Measurements from ENCODE around the gene PTPN1.

The PTPN1 gene

GRCh38 chr20:50516180-50516934 lies 6.2 kb downstream of the PTPN1 start (continued):
- TF ChIP-seq ZSCAN18 (tag by site-specific recombination; IDR thresholded peaks at IDR 0.05) (no peak), SP3 (tag by site-specific recombination; IDR thresholded peaks at IDR 0.05) (no peak), ZNF302 (tag by site-specific recombination; IDR thresholded peaks at IDR 0.05; ENCODE audit: low read depth) (no peak), ZNF837 (tag by site-specific recombination; IDR thresholded peaks at IDR 0.05) (no peak), INSM2 (tag by site-specific recombination; IDR thresholded peaks at IDR 0.05) (no peak), ZNF561 (tag by site-specific recombination; IDR thresholded peaks at IDR 0.05; ENCODE audit: borderline replicate concordance) (peak; percentile 25; the same call in 1 of the 2 replicates), ZFHX2 (tag by site-specific recombination; conservative IDR thresholded peaks at IDR 0.05) (no peak), PRDM6 (tag by site-specific recombination; IDR thresholded peaks at IDR 0.05) (peak; percentile 92), FEZF1 (tag by site-specific recombination; IDR thresholded peaks at IDR 0.05) (peak; percentile 64), ZNF626 (tag by site-specific recombination; IDR thresholded peaks at IDR 0.05) (no peak), ZNF596 (tag by site-specific recombination; IDR thresholded peaks at IDR 0.05) (no peak), IKZF3 (tag by site-specific recombination; IDR thresholded peaks at IDR 0.05) (peak; percentile 45; the same call in 1 of the 2 replicates), ZNF2 (tag by site-specific recombination; IDR thresholded peaks at IDR 0.05) (no peak), ZNF843 (tag by site-specific recombination; IDR thresholded peaks at IDR 0.05) (0 out of 2 replicates have a peak, but pooled peaks have one; percentile 42), ZNF133 (tag by site-specific recombination; IDR thresholded peaks at IDR 0.05) (no peak), ATF2 (tag by site-specific recombination; IDR thresholded peaks at IDR 0.05; ENCODE audit: low read depth) (no peak), SALL2 (tag by site-specific recombination; IDR thresholded peaks at IDR 0.05; ENCODE audit: borderline replicate concordance) (no peak), ZNF24 (tag by site-specific recombination; IDR thresholded peaks at IDR 0.05) (no peak), ZNF354C (tag by site-specific recombination; IDR thresholded peaks at IDR 0.05; ENCODE audit: borderline replicate concordance, low read depth) (no peak), ZIC2 (tag by site-specific recombination; IDR thresholded peaks at IDR 0.05) (no peak)
